HS-5 (cell line): Measurements from ENCODE around the gene IGDCC3.
"Not testable (repeated sequence)": the region's sequence is repeated elsewhere in the genome, so short reads cannot be mapped to it uniquely, and the experiment has no call there.

Experiments
- DNase-seq: peaks from one replicate; pipeline ENCODE4 v3.0.0-alpha.2; 2012; ENCODE audit warnings: low read depth

The IGDCC3 gene

DNA sequence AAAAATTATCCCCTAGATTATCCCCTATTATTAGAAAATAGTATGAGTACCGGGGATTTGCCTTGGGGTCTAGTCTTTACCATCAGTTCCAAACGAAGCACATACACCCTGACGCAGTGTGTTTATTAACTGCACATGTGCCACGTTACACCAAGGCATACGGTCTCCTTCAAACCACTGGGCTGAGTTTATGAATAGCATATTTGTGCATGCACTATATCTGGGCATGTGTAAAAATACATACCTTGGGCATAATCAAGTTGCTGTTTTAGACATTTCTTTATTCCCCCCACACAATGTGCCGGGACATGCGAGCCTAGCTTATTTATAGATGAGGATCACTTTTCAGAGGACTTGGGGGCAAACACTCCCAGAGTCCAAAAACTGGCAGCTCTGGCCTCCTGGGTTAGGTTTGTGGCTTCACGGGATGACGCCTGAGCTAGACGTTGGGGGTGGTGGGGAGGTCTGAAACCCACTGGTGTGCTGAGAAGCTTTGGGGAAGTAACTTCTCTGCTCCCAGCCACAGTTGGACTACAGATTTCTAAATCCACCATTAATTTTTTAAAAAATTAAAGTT, 28.7 kb upstream of the IGDCC3 start:
- DNase-seq = no peak

DNA sequence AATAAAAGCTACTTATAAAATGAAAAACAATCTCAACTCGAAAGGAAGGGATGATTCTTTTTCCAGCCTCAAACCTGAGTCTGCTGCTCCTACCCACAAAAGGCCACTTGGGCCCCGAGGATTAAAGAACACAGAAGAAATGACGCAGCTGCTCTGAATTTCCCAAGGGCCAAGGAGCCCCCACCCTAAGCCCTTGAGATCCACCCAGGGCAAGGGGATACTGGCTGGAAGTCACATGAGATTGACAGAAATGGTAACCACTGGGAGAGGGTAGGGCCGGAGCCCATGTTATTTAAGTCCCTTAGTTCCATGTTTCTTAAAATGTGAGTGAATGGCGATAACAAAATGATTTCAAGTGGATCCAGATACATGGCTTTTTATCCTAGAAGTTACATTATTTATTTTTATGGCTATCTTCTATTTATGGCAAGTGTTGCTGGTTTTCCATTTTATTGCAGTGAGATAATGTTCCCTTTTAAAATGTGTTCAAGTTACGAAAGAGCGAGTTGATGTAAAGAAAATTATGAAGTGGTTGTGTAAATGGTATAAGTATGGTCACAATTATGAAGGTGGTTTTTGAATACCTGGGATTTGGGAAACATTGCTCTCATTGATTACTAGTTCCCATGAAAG, 28.1 kb upstream of the IGDCC3 start:
- DNase-seq = no peak

DNA sequence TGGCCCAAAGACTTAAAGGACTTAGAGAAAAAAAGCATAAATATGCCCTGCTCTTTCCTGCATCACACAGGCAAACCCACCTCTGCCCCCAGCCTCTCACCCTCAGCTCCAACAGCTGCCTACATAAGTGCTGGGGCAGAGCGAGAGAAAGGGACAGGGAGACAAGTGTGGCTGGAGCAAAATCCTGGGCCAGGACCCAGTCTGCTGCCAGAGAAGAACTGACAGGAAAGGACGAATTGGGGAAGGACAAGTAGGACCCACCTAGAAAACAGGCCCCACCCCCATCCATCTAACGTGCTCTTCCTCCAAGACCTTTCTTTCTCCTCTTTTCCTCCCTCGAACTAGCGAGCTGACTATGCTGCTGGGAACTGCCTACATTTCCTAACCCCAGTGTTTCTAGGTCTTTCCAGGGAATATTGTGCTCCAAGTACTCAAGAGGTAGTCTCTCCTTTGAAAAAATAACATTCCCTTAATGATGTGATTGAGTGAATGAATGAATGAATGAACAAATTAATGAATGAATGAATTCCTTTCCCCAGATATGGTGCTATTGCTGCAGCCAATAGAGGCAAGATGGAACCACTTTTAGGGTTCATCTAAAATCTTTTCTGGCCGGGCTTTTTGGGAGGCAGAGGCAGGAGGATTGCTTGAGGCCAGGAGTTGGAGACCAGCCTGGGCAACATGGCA, 26.5 kb upstream of the IGDCC3 start:
- DNase-seq = no peak

DNA sequence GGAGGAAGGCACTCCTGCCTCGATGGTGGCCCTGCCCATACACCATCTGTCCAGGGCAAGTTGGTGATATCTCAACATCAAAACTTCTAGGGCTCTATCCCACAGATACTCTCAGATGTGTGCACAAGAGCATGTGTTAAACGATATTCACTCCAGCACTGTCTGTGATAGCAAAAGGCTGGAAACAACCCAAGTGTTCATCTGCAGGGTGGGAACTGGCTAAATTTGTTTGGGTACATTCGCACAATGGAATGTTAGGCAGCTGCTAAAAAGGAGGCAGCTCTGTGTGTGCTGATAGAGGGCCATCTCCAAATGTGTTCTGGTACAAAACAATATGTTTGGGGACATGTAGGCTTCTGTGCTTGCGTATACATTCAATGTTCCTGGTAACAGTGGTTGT, 25.2 kb upstream of the IGDCC3 start:
- DNase-seq = no peak

DNA sequence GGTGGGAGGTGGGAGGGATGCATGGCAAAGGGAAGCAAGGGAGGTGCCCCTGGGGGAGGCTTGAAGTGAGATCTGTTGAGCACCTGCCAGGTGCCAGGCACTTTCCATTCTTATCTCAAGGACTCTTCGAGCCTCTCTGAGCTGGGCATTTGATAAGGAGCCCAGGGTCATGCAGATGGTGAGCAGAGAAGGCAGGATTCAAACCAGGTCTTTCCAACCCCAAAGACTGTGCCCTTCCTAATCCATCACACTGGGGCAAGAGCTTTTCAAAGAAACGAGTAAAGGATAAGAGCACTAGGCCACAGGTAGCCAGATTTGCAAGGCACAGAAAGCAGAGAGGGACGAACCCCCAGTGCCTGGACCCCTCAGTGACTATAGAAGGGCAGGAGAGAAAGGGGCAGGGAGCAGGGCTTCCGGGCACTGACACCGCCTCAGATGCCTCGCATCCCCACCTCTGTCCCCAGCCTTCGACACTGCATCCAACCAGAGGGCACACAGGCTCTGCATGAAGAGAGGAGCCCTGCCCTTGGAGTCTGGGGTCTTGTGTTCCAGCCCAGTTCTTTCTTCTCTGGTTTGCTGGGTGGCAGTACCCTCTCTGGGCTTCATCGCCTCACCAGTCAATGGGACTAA, 23.9 kb upstream of the IGDCC3 start:
- no peak for DNase-seq

DNA sequence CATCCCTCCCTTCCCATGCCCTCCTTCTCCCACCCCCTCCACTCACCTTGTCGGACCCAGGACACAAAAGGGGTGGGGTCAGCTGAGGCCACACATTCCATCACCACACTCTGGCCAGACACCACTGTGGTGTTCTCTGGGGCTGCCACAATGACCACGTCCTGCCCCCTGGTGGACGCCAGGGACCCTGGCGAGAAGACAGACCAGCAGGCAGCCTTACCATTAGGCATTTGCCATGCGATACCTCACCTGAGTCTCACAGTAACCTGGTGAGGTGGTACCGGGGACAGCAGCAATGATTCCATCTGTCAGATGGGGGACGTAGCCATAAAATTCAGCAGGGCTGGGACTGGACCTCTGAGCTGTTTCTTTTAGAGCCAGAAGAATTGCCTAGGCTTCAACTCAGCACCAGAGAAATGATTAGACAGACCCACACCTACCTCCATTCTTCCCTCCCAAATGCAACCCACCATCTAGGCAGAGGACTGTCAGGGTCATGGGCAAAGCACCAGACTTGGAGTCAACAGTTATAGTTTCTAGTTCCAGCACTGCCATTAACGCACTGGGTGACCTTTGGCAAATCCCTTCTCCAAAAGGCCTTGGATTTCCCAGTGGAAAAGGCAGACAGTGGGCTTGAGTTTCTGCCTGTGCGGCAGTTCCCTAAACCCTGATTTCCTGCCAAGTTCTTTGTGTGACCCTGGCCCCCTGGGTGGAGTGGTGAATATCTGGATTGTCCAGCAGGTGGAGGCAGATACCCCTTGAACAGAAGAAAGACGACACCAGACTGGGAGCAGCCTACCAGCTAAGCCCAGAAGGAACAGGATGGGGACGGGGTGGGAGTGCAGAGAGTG, 23.2 kb upstream of the IGDCC3 start:
- no peak for DNase-seq

DNA sequence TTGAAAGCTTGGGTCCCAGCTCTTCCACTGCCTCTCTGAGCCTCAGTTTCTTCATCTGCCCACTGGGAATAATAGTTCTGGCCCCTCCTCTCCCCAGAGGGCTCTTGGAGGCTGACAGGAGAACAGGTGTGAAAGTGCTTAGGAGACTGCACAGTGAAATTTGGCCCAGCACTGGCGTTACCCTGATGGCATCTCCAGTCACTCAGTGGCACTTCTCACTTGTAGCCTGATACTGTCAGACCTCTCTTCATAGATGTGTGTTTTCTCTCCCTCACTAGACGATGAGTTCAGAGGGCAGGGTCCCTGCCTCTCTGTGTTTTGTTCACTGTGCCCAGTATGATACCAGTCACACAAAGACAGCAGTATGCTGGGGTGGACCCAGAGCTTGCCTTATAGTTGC, 22.2 kb upstream of the IGDCC3 start:
- DNase-seq = no peak

DNA sequence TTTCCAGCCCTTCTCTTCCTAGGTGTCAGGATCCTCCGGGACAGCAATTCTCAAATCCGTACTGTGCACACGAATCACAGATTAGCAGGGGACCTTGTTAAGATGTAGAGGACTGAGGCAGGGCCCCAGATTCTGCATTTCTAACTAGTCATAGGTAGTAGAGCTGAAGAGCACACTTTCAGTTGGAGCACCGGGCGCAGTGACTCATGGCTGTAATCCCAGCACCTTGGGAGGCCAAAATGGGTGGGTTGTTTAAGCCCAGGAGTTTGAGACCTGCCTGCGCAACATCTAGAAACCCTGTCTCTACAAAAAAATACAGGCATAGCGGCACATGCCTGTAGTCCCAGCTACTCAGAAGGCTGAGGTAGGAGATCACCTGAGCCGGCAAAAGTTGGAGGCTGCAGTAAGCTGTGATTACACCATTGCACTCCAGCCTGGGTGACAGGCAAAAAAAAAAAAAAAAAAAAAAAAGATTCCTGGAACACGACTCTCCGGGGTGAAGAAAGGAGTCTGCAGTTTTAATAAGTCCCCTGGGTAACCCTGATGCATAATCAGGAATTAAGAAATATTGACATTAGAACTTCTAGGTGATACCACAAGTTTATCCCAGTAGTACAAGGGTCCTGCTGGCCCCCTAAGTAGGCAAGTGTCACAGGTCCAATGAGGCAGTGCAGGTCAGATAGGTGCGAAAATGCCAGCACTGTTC, 21.4 kb upstream of the IGDCC3 start:
- DNase-seq = no peak

DNA sequence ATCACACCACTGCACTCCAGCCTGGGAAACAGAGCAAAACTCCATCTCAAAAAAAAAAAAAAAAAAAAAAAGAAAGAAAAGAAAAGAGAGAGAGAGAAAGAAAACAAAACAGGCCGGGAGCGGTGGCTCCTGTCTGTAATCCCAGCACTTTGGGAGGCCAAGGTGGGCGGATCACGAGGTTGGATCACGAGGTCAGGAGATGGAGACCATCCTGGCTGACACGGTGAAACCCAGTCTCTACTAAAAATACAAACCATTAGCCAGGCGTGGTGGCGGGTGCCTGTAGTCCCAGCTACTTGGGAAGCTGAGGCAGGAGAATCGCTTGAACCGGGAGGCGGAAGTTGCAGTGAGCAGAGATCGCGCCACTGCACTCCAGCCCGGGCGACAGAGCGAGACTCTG, 20.7 kb upstream of the IGDCC3 start:
- DNase-seq = not testable (repeated sequence)

DNA sequence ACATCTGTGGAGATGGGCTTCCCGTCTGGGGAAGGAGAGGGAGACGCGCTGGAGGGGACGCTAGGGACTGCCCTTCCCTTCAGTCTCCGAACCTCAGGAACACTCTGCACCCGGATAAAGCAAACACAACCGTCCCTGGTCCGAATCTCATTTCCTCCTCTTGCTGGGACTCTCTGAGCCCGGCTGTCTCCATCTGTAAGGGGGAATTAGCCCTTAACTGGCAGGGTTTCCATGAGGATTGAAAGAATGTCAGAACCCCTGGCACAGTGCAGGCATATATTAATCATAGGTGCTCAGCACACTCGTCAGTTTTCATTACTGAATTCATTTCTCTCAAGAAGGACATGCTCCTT, 19.1 kb upstream of the IGDCC3 start:
- no peak for DNase-seq

DNA sequence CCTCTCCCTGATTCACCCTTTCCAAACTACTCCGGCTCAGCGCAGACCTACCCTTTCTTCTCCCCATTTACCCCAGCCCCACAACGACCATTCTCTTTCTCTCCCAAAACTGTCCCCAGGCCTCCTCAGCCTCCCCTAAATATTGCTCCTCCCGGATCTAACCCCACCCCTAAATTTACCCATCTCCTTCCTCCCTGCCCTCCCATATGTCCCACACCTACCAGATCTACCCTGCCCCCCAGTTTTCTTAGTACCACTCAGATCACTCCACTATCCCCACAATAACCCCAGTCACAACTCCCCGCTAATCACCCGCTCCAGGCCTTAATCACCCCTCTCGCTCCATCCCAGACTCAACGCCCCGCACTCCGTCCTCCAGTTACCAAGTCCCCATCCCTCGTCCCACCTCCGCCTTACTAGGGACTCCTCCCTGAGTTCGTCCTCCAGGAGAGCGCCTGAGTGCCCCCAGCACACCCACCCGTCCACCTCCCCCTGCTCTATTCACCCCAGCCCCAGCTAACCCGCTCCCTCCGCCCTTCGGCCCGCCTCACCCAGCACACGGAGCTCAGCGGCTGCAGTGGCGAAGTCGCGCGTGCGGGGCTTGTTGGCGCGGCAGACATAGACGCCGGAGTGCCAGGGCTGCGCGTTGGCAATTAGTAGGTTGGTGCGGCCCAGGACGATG, 18.6 kb upstream of the IGDCC3 start:
- DNase-seq = no peak

DNA sequence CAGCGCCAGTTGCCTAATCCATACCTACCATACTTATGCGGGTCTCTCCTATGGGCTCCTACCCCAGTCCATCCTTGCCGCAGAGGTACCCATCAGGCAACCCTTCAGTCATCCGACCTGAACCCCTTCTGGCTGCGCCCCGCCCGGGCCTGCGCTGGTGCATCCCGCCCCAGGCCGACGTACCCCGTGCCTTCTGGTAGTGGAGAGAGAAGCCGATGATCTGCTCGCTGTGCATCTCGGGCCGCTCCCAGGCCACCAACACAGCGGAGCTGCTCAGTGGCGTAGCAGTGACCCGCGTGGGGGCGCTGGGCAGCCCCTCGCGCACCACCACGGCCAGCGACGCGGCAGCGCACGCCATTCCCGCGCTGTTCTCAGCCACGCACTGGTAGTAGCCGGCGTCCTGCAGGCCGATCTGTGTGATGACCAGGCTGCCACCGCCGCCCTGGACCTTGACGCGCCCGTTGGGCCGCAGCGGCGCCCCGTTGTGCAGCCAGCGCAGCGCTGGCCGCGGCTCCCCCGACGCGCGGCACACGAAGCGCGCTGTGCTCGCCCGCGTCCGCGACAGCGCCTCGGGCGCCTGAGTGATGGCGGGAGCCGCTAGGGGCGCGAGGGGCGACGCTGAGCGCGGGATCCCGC, 17.9 kb upstream of the IGDCC3 start:
- DNase-seq = no peak

DNA sequence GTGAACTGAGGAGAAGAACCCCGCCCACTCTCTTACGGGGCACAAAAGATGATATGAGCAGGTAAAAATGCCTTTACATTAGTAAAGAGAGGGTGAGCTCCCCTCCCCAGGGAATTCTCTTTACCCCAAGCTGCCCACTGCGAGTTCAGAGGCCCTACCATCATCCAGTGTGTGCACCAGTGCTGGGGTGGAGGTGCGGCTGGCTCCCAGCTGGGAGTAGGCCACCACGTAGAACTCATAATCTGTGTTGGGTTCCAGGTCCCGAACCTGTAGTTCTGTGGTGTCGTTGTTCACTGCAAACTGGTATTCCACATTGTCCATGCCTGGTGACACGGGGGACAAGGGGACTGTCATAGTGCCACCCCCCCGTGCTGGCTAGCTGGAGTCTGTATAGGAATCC, 17.1 kb upstream of the IGDCC3 start:
- no peak for DNase-seq

DNA sequence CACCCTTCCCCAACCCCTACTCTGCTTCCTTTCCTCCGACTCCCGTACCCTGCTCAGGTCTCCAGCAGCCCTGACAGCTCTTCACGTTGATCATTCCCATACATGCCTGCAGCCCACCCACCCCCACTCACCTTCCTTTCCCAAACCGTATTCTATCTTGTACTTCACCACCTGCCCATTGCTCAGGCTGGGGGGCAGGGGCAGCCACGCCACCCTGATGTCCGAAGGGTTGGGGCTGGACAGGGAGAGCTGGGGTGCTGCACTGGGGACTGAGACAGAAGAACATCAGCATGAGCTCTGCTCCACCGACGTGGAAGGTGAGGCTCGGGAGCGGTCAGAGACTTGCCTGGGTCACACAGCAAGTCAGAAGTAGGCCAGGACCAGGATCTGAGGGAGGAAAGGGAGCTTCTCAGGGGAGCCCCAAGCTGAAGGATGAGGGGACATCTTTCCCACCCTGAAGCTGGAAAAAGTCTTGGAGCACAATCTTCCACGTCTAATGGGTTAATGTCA, 16.5 kb upstream of the IGDCC3 start:
- DNase-seq = no peak

DNA sequence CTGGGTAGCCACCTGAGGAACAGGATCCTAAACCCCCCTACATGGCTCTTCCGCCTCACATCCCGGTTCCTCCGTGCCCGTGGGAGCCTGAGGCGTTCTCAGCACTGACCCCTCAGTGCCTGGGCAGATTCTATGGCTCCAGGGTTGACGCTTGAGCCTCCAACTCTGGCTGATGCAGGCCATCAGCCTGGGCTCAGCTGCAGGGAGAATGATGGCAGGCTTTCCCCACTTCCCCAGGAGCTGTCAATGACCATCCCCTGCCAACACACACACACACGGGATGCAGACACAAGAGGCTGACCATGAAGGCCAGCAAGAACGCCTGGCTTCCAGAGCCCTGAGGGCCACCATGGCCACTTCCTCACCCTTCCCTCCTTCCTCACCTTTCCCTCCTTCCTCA, 15.8 kb upstream of the IGDCC3 start:
- no peak for DNase-seq

DNA sequence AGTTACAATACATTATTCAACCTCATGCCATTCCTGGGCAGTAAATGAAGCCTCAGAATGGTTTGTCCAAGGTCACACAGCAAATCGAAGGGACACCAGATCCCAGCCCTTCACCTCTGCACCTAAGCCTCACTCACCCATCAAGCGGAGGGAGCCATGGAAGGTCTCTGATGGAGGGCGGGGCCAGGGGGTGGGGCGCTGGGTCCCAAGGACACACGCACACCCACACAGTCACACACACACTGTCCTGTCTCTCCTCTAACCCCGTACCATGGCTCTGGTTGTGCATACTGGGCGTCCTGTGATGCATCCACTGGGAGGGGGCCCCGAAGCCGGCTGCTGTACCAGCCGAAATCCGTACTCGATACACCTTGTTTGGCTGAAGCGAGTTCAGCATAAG, 15.3 kb upstream of the IGDCC3 start:
- DNase-seq = no peak

DNA sequence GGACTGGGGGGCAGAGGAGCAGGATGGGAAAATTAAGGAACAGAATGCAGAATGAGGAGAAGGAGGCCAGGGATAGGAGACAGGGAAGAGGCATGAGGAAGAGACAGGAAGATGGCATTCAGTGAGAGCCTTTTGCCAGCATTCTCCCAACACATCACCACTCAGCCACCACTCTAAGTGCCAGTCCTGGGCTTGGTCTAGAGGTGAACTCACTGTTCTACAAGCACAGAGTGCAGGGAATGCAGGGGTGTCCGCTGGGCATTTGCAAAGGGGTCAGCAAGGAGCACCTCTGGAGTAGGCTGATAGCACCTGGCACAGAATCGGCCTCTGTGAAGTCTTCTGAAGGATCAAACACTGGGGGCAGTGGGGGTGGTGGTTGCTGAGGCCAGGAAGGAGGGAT, 14.6 kb upstream of the IGDCC3 start:
- DNase-seq = no peak

DNA sequence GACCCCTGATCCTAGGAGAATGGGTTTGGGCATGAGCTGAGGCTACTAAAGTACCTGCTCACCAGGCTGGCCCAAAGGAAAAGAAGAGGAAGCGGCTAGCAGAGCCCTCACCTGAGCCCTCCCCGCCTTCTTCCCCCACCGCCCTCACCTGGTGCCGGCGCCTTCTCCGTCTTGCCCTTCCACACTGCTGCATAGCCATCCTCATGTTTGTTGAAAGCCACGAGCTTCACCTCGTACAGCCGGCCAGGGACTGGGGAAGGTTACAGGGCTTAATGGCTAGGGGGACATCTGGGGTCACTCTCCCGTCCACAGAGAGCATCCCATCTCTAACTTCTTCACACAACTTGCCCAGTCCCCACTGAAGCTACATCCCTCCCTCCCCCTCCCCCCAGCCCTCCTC, 13.9 kb upstream of the IGDCC3 start:
- DNase-seq = no peak

DNA sequence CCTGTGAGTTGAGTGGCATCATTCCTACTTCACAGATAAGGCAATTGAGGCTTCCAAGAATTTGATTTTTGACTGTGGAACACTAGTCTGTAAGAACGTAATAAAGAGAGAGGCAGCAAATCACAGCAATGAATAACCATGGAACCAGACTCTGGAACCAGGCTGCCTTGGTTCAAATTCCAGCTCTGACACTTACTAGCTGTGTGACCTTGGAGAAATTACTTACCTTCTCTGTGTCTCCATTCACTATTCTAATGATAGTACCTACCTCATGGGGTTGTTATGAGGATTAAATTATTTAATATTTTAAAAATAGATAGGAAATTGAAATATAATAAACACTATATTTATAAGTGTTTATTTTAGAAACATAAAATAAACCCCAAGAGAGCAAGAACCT, 12.6 kb upstream of the IGDCC3 start:
- DNase-seq = no peak

DNA sequence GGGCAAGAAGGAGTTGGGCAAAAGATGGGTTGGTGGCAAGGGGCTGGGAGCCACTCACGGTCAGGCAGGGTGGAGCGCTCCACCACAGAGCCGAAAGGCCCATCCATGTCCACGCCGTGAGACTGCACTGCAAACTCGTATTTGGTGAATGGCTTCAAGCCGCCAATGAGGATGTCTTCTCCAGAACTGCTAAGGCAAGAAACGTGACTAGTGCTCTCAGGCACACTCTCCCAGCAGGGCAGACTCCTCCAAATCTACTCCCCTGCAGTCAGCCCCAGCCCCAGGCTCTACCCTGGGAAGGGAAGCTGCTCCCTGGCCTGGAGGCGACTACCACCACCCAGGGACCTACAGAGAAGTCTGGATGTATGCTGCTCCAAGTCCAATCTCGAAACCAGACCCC, 11.4 kb upstream of the IGDCC3 start:
- DNase-seq = no peak
